Activated naive CD4-positive, alpha-beta T cell treated with anti-CD3 and anti-CD28 coated beads for 36 hours (primary cell): ENCODE measurements around the gene CPXM2. TPM values are rescaled to one million over a fixed set of nuclear protein-coding genes. Genes with fewer than 3 reads are reported as not detected.

Source experiments
- CTCF ChIA-PET: fragments of 350-600 bp; sonication (Branson Sonifier 250); formaldehyde crosslinking; loops from one replicate; lab custom pipeline; 2021; ENCODE audit warnings: antibody characterized with exemption; lab: Charles Lee
- DNase-seq: peaks from one replicate; pipeline ENCODE4 v3.0.0-alpha.2; 2020
- H3K27ac Mint-ChIP-seq: one replicate; pipeline ENCODE4 v1.8.0; 2021; ENCODE audit warnings: mild to moderate bottlenecking, mixed read lengths
- H3K27me3 Mint-ChIP-seq: one replicate; pipeline ENCODE4 v1.8.0; 2021; ENCODE audit warnings: low read depth, mixed read lengths
- H3K36me3 Mint-ChIP-seq: one replicate; pipeline ENCODE4 v1.8.0; 2021; ENCODE audit warnings: low read depth, mixed read lengths
- H3K4me1 Mint-ChIP-seq: one replicate; pipeline ENCODE4 v1.8.0; 2021; ENCODE audit warnings: low read depth, mixed read lengths
- H3K4me3 Mint-ChIP-seq: one replicate; pipeline ENCODE4 v1.8.0; 2021; ENCODE audit warnings: mild to moderate bottlenecking, moderate library complexity, mixed read lengths
- H3K9me3 Mint-ChIP-seq: one replicate; pipeline ENCODE4 v1.8.0; 2021; ENCODE audit warnings: mixed read lengths
- intact Hi-C: fragments of 100-400 bp; cut with micrococcal nuclease; formaldehyde crosslinking; loops from one replicate; pipeline ENCODE4 v1.15.1; 2023
- total RNA-seq, 2 experiments: library from RNA; stranded (reverse); gene quantifications; one replicate each; pipeline ENCODE4 v1.2.3, GENCODE V29; 2021

The CPXM2 gene
- total RNA-seq, 2 experiments from 2014 or later, result not detected

- no peaks in the 10 kb centered on the region for H3K36me3 Mint-ChIP-seq
- intact Hi-C loops, result no loop called here
- no peak overlapping the region for H3K4me3 Mint-ChIP-seq
- peaks cover 4% of the 10 kb centered on the region for H3K27me3 Mint-ChIP-seq
- H3K27ac Mint-ChIP-seq, result no peak overlapping the region
- DNase-seq, result no peak
- CTCF ChIA-PET, result no interaction called here
- H3K4me1 Mint-ChIP-seq, result no peaks in the 10 kb centered on the region
- H3K9me3 Mint-ChIP-seq, result peaks cover 2% of the 10 kb centered on the region
Observed at GRCh38 chr10:123720536-123720935, 171.1 kb downstream of the CPXM2 start.

GRCh38 chr10:123718544-123719060 is 173.0 kb downstream of the CPXM2 start:
- intact Hi-C loops, result no loop called here
- CTCF ChIA-PET, result no interaction called here
- Mint-ChIP-seq H3K4me3 (no peak overlapping the region), H3K27me3 (peaks cover 4% of the 10 kb centered on the region), H3K9me3 (peaks cover 2% of the 10 kb centered on the region), H3K4me1 (no peaks in the 10 kb centered on the region), H3K27ac (no peak overlapping the region), H3K36me3 (no peaks in the 10 kb centered on the region)
- no peak for DNase-seq

- intact Hi-C loops, result no loop called here
- no peak for DNase-seq
- H3K4me3 Mint-ChIP-seq, result no peak overlapping the region
- CTCF ChIA-PET, result no interaction called here
- H3K27ac Mint-ChIP-seq, result no peak overlapping the region
- peaks cover 4% of the 10 kb centered on the region for H3K27me3 Mint-ChIP-seq
- H3K9me3 Mint-ChIP-seq, result peaks cover 2% of the 10 kb centered on the region
- no peaks in the 10 kb centered on the region for H3K36me3 Mint-ChIP-seq
- H3K4me1 Mint-ChIP-seq, result no peaks in the 10 kb centered on the region
Observed at GRCh38 chr10:123717336-123717735, 174.3 kb downstream of the CPXM2 start.

- H3K27ac Mint-ChIP-seq, result no peak overlapping the region
- DNase-seq, result no peak
- no peaks in the 10 kb centered on the region for H3K36me3 Mint-ChIP-seq
- intact Hi-C loops, result no loop called here
- H3K4me1 Mint-ChIP-seq, result no peaks in the 10 kb centered on the region
- H3K4me3 Mint-ChIP-seq, result no peak overlapping the region
- peaks cover 2% of the 10 kb centered on the region for H3K9me3 Mint-ChIP-seq
- CTCF ChIA-PET, result interaction anchor here (0.7 kb wide), 1 partner anchor 27 kb away, joined by 3 read pairs; no protein-coding TSS in a partner anchor
- peaks cover 4% of the 10 kb centered on the region for H3K27me3 Mint-ChIP-seq
Observed at GRCh38 chr10:123715546-123715945, 176.1 kb downstream of the CPXM2 start.

GRCh38 chr10:123706236-123706635 is 185.4 kb downstream of the CPXM2 start:
- CTCF ChIA-PET, result no interaction called here
- no peak overlapping the region for H3K4me3 Mint-ChIP-seq
- no peak for DNase-seq
- H3K9me3 Mint-ChIP-seq, result no peaks in the 10 kb centered on the region
- no peak overlapping the region for H3K27ac Mint-ChIP-seq
- H3K27me3 Mint-ChIP-seq, result peaks cover 6% of the 10 kb centered on the region
- H3K36me3 Mint-ChIP-seq, result no peaks in the 10 kb centered on the region
- intact Hi-C loops, result no loop called here
- H3K4me1 Mint-ChIP-seq, result no peaks in the 10 kb centered on the region

- Mint-ChIP-seq H3K27ac (no peak overlapping the region), H3K36me3 (no peaks in the 10 kb centered on the region), H3K27me3 (peaks cover 6% of the 10 kb centered on the region)
Observed at GRCh38 chr10:123704812-123705211, 186.8 kb downstream of the CPXM2 start.

GRCh38 chr10:123704076-123704475 is 187.5 kb downstream of the CPXM2 start:
- no peak for DNase-seq
- H3K36me3 Mint-ChIP-seq, result no peaks in the 10 kb centered on the region
- peaks cover 6% of the 10 kb centered on the region for H3K27me3 Mint-ChIP-seq
- H3K4me1 Mint-ChIP-seq, result no peaks in the 10 kb centered on the region
- intact Hi-C loops, result no loop called here
- no peak overlapping the region for H3K27ac Mint-ChIP-seq
- H3K9me3 Mint-ChIP-seq, result no peaks in the 10 kb centered on the region
- no peak overlapping the region for H3K4me3 Mint-ChIP-seq
- CTCF ChIA-PET, result no interaction called here

More at GRCh38 chr10:123704812-123705211, 186.8 kb downstream of the CPXM2 start:
- H3K9me3 Mint-ChIP-seq, result no peaks in the 10 kb centered on the region
- CTCF ChIA-PET, result no interaction called here
- intact Hi-C loops, result no loop called here
- no peak overlapping the region for H3K4me3 Mint-ChIP-seq
- no peak for DNase-seq
- H3K4me1 Mint-ChIP-seq, result no peaks in the 10 kb centered on the region

- Mint-ChIP-seq H3K36me3 (no peaks in the 10 kb centered on the region), H3K9me3 (no peaks in the 10 kb centered on the region), H3K27me3 (peaks cover 2% of the 10 kb centered on the region), H3K4me3 (no peak overlapping the region), H3K4me1 (no peaks in the 10 kb centered on the region), H3K27ac (no peak overlapping the region)
- no peak for DNase-seq
- intact Hi-C loops, result no loop called here
- CTCF ChIA-PET, result no interaction called here
Observed at GRCh38 chr10:123703195-123703790, 188.3 kb downstream of the CPXM2 start.

Other genes with a start within 250 kb of the CPXM2 start
- gene GPR26, start 225.5 kb downstream of the CPXM2 start, total RNA-seq, result not detected
- gene CHST15, start 201.8 kb upstream of the CPXM2 start, total RNA-seq, result under 1 TPM; 0.47 to 0.50 TPM